NCI-H2081 (cell line): ENCODE measurements around the gene UQCC3.
A peak's percentile ranks its signal among the peaks of the same experiment; 100 is the strongest.
"Not testable (repeated sequence)": the region's sequence is repeated elsewhere in the genome, so short reads cannot be mapped to it uniquely, and the experiment has no call there.

Experiments used
- DNase-seq, 2 experiments: peaks; one replicate each; lab custom pipeline; 2025; lab: John Stamatoyannopoulos, UW

Gene UQCC3

DNA sequence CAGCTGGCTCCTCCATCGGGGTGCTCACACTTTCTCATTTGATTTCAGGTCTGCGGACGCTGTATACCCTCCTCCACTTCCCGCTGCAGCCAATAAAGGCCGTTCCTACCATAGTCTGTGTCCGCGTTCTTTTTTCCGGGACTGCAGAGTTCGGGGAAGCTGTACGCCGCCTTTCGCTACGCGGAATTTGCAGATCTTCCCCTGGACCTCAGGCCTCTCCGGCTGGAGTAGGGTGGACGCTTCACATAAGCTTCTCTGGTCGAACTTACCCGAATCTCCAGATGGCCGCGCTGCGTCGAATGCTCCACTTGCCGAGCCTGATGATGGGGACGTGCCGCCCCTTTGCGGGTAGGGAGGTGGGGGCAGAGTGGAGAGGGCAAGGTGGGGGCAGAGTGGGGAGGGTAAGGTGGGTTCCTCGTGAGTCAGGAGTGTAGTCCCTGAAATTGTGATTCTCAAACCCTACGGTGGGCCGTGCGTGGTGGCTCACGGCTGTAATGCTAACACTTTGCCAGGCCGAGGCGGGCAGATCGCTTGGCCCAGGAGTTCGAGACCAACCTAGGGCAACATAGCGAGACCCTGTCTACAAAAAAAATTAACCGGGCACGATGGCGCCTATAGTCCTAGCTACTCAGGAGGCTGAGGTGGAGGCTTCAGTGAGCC is 5.7 kb upstream of the UQCC3 start:
- DNase-seq = peak in 1 of 2 experiments; percentile 33

DNA sequence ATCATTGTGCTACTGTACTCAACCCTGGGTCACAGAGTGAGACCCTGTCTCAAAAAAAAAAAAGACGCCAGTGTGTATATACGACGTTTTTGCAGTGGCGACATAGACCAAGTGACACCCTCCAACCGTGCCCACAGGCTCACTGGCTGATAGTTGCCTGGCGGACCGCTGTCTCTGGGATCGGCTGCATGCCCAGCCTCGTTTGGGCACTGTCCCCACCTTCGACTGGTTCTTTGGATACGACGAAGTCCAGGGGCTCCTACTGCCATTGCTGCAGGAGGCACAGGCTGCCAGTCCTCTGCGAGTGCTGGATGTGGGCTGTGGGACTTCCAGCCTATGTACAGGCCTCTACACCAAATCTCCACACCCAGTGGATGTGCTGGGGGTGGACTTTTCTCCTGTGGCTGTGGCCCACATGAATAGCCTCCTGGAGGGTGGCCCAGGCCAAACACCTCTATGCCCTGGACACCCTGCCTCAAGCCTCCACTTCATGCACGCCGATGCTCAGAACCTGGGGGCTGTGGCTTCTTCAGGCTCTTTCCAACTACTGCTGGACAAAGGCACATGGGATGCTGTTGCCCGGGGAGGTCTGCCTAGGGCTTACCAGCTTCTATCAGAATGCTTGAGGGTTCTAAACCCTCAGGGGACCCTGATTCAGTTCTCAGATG is 5.1 kb upstream of the UQCC3 start:
- DNase-seq = no peak

DNA sequence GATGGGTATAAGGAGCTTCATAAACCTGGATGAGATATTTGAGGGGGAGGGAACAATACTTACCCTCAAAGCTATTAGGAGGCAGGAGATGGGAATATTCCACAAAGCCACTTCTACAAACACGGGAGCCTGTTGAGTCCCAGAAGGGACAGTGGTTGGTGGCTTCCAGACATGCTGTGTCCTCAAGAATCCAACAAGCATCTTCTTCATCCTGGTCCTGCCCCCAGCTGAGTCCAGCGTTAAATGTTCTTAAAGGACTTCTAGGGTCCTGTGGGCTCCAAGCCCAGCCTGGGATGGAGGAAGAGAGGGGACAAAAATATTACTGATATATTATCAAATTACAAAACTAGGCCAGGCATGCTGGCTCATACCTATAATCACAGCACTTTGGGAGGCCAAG is 4.0 kb upstream of the UQCC3 start:
- DNase-seq = no peak

DNA sequence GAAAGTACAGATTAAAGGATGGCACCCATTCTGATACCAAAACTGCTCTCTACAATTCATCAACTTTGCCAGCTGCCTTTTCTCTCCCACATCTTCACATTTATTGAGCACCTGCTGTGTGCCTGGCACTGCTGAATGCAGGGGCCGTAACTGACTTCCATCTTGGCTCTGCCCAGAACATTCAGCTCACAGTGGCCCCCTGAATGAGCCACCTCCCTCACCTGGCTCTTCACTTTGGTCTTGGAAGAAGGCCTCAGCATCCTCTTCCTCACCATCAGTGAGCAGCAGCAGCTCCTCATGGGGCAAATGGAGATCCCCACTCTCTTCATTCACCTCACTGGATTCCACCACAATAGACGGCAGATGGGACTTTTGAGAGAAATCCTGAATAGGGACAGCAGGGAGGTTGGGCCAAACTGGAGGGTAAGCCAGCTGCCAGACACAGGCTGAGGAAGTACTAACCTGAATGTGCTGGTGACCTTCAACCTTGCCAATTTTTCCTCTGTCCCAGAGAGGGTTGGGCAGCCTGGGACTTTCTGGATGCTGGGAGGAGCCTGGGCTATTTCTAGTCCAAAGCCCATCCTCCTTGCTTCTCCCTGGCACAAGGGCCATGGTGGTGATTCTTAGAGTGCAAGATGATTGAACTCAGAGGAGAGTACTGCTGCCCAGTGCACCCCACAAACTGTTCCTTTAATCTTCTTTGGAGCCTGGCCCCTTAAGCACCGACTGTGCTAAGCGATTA is 1.9 kb upstream of the UQCC3 start:
- DNase-seq = no peak

- no peak for DNase-seq
These were observed 251 bp upstream of the UQCC3 start for GRCh38 chr11:62671236-62671607.

DNA sequence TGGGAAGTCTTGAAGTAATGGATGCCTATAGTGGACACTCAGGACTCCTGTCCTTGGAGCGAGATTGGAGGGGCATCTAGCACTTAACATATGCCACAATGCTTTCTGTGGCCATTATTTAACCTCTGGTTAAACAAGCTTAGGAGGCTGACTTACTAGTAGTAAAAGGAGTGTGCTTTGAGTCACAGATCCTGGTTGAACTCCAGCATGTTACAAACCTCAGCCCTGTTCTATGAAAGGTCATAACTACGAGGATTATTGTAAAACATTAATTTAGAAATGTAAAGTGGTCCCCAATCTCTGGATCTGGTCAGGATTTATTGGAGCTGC is 1.7 kb downstream of the UQCC3 start:
- no peak for DNase-seq

GRCh38 chr11:62675415-62675814 is 3.9 kb downstream of the UQCC3 start:
- not testable (repeated sequence) for DNase-seq

DNA sequence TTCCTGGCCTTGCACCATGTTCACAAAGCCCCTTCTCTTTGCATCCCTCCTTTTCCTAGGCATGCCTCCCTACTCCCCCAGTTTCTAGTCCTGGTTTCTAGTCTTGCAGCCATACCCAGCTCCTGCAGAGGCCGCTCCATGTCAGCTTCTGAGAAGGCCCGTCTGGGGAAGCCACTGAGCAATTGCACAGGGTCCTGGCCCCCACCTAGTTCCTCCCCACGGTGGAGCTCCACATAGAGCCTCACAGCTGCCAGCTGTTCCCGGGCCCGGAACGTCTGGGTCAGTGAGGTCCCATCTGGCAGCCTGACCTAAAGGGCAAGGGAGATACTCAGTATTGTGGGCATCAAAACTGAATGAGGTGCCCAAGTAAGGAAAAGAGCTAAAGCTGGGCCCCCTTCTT is 5.2 kb downstream of the UQCC3 start:
- DNase-seq = no peak

GRCh38 chr11:62677156-62677555 is 5.7 kb downstream of the UQCC3 start:
- DNase-seq = no peak

DNA sequence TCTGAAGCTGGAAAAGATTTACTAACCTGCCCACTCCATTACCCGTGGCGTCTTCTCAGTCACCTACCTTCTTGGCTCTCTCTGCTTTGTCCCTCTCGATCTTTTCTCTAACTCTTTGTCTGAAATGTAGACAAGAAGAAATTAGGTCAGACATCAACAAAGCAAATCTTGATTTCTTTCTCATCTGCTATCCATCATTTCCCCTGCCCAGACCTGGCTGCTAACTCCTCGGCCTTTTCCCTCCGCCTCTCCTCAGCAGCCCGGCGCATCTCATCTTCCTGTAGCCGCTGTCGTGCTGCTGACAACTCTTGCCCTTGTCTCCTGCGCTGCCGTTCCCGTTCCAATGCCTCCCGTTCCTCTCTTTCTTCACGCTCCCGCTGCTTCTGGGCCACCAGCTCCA is 6.2 kb downstream of the UQCC3 start:
- no peak for DNase-seq

DNA sequence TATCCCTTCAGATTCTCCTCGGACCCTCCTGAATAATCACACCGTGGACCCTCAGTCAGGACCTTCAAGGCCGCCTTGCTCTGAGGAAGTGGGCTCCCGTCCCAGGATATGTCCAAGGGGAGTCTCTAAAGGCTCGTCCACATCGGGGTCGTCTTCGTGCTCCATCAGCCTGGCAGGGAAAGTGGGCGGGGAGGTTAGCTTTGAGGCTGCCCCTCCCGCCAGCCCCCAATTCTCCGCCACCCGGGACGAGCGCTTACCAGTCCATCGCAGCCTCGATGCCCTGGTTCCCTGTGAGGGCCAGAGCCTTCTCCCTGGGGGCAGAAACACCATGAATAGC is 6.9 kb downstream of the UQCC3 start:
- no peak for DNase-seq

DNA sequence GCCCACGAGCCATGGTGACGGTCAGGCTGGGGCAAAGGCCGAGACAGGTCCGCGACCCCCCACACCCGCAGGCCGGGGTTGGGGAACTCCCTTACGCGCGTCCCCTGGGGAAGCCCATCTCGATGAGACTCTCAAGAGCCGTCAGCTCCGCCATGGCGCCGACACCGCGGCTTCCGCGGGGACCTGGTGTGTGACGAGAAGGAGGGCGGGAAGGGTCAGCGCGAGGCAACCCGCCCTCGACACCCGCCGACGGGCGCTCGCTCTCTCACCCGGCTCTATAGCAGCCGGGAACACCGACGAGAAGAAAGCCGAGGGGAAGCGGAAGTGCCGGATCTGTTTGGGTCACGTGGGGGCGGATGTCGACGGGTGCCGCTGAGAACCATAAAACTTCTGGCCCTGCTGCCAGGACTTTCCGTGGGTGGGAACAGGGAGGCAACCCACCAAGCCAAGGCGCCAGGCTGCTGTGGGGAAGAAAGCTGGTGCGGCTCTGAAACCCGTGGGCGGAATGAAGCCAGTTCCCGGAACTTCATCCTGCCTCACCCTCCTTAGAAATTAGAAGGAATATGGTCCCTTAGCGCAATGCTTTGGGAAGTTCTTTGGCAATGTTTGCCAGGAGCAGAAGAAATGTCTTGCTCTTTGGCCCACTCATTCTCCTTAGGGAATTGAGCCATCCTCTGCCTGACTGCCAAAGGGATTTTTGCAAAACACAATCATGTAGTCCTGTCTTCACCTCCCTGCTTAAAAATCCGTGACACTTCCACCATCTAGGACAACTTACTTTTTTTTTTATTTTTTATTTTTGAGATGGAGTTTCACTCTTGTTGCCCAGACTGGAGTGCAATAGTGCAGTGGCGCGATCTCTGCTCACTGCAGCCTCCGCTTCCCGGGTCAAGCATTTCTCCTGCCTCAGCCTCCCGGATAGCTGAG is 7.6 kb downstream of the UQCC3 start, which contains the start of gene UBXN1:
Gene UBXN1 (minus strand): TSS at position 304 of the 927 bp plus-strand sequence. CDS start 150 bp downstream, at position 154.
- peak; percentile 83 to 85 for DNase-seq

- peak; percentile 29 to 46 for DNase-seq
These were observed 9.4 kb downstream of the UQCC3 start for GRCh38 chr11:62680825-62681240.

DNA sequence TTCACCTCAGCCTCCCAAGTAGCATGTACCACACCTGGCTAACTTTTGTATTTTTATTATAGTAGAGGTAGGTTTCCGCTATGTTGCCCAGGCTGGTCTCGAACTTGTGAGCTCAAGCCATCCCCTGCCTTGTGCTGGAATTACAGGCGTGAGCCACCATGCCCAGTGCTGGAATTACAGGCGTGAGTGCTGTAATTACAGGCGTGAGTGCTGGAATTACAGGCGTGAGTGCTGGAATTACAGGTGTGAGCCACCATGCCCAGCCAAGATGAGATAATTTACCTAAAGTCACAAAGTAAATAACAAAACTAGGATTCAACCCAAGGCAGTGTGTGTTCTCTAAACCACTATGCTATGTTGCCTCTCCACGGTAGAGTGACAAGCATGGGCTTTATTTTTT is 11.0 kb downstream of the UQCC3 start:
- DNase-seq = no peak

DNA sequence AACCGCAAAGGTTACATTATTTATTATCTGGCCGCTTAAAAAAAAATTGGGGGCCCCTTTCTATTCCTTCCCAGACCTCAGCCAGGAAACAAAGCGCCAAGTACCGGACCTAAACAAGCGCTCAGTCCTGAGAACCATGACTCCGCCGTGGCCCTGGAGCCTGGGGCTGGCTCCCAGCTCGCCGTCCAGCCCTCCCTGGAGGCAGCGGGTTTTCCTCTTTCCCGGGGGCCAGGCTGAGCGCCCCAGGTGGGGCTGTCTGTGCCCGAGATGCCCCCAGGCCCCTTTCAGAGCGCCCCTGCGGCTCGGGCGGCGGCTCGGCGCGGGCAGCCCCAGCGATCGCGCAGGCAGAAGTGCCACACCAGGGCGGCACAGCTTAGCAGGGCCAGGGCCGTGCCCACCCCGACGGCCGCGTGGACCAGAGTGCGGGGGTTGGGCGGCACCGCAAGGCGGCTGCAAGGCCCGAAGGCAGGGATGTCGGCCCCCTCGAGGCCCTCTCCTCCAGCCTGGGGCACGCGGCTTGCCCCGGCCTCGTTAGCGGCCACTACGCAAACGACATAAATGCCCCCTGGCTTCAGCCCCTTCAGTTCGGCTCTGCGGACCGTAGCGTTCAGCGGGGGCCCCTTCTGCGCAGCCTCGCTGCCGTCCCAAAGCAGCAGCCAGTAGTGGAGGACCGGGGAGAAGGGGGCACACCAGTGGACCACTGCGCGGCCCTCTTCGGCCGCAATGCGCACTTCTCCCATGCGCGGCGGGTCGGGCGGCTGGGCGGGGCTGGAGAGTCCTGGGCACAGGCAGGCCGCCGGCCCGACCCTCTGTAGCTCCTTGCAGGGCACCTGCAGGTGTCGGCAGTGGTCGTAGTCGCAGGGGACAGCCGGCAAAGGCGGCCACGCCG is 16.3 kb downstream of the UQCC3 start:
- no peak for DNase-seq

DNA sequence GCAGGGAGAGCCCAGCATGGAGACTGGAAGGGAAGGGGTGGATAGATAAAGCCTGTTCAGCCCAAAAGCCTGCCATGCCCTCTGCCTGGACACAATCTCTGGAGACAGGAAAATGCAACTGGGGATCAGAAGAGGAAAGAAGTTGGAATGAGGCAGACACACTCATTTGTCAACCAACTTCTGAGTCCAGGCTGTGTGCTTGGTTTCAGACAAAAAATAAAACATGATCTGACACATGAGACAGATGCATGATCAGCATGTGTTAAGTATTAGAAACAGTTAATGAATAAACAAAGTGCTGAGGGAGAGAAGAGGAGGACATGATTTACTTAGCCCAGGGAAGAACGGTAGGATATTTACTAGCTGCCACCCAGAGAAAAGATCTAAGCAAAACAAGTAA is 17.0 kb downstream of the UQCC3 start:
- no peak for DNase-seq

DNA sequence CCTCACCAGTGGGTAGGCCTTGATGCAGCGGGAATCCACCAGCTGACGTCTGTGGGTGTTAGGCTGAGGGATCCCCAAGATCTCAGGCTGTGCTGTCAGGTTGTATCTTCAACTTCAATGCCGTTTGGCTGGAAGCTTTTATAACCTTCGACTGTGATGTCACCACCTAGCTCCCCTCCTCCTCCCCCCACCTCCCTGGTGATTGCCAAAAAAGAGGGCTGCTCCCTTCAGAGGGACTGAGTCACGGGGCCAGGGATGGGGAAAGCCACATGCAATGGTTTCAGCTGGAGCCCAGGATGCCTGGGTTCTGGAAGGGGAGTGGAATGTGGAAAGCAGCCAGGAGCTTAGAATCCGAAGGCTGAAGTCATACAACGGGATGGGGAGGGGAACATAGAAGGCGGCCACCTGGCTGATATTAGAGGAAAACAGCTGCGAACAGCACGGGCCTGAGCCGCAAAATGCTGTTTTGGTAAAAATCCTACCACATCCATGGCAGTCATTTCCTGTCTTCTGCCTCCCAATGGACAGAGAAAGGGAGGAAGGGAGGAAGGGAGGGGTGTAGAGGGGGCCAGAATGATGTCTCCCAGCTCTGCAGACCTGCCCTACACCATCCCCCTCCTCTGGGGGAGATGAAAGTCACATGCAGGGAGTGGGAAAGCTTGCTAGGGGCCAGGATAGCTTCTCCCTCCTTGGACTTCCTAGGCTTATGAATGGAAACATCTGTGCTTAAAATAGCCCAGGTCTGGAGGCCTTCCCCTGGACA is 18.1 kb downstream of the UQCC3 start, which contains the start of gene LRRN4CL:
Gene LRRN4CL (minus strand): TSS at position 110 of the 763 bp plus-strand sequence. CDS start 1,022 bp downstream, outside the sequence.
- DNase-seq = peak in 1 of 2 experiments; percentile 36

- not testable (repeated sequence) for DNase-seq
These were observed 22.2 kb downstream of the UQCC3 start for GRCh38 chr11:62693624-62694023.

DNA sequence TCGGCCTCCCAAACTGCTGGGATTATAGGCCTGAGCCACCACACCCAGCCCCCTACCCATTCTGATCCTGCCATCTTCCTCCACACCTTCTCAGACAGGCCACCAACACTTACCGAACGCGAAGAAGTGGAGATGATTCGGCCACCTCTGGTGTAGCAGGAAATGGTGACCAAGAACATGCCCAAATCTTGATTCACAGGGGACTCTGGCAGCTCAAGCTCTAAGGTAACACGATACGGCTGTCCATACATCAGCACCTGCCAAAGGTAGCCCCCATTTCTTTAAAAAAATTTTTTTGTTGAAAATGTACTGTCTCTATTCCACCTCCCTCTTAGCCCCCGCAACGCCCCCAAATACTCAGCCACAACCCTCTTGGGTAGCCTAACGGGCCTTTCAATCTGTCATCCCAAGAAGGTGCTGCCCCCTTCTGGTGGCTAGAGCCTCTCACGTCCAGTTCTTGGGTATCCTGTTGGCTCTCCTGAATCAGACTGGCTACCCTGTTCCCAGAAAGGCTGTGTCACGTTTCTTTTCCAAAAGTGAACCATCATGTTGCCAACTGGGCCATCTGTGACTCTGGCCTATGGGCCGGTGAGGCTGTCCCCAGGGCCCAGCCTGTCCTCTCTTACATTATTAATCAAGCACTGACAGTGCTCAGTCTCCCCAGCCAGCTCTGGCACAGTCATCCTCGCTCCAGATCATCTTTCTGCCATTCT is 23.1 kb downstream of the UQCC3 start:
- peak; percentile 51 to 59 for DNase-seq

- no peak for DNase-seq
These were observed 30.8 kb downstream of the UQCC3 start for GRCh38 chr11:62702246-62702645.
